Measurements from ENCODE around the gene PMM1.
A peak's percentile ranks its signal among the peaks of the same experiment; 100 is the strongest.
"Not testable (repeated sequence)": the region's sequence is repeated elsewhere in the genome, so short reads cannot be mapped to it uniquely, and the experiment has no call there.

Gene PMM1

GRCh38 chr22:41597635-41597953 lies 8.0 kb upstream of the PMM1 start:
- DNase-seq (ENCODE audit: low spot score), result no peak
- no peak for FAIRE-seq

GRCh38 chr22:41596776-41597634 lies 7.4 kb upstream of the PMM1 start:
- no peak for FAIRE-seq
- no peak for DNase-seq (ENCODE audit: low spot score)

GRCh38 chr22:41595703-41596102 lies 6.1 kb upstream of the PMM1 start:
- no peak for FAIRE-seq
- no peak for DNase-seq (ENCODE audit: low spot score)

GRCh38 chr22:41593336-41593960 lies 3.8 kb upstream of the PMM1 start:
- not testable (repeated sequence) for FAIRE-seq; DNase-seq (ENCODE audit: low spot score)

GRCh38 chr22:41587347-41587723 lies 2.3 kb downstream of the PMM1 start:
- no peak for FAIRE-seq
- no peak for DNase-seq (ENCODE audit: low spot score)

GRCh38 chr22:41585898-41586297 lies 3.7 kb downstream of the PMM1 start:
- DNase-seq (ENCODE audit: low spot score) (no peak), FAIRE-seq (no peak)

GRCh38 chr22:41584881-41585280 lies 4.8 kb downstream of the PMM1 start:
- FAIRE-seq, result no peak

GRCh38 chr22:41582694-41583093 lies 6.9 kb downstream of the PMM1 start:
- DNase-seq (ENCODE audit: low spot score) (no peak), FAIRE-seq (no peak)

More at GRCh38 chr22:41584881-41585280, 4.8 kb downstream of the PMM1 start:
- no peak for DNase-seq (ENCODE audit: low spot score)

- FAIRE-seq (no peak), DNase-seq (ENCODE audit: low spot score) (no peak)
These were observed 9.7 kb downstream of the PMM1 start for GRCh38 chr22:41579997-41580355.

- DNase-seq (ENCODE audit: low spot score) (no peak), FAIRE-seq (no peak)
These were observed 10.2 kb downstream of the PMM1 start for GRCh38 chr22:41579297-41579996.

GRCh38 chr22:41578818-41579217 lies 10.8 kb downstream of the PMM1 start:
- no peak for FAIRE-seq
- no peak for DNase-seq (ENCODE audit: low spot score)

- FAIRE-seq (no peak), DNase-seq (ENCODE audit: low spot score) (no peak)
These were observed 11.5 kb downstream of the PMM1 start for GRCh38 chr22:41578114-41578513.

- DNase-seq (ENCODE audit: low spot score) (peak; percentile 41), FAIRE-seq (no peak)
These were observed 12.8 kb downstream of the PMM1 start for GRCh38 chr22:41576877-41577276.

GRCh38 chr22:41575533-41575932 lies 14.1 kb downstream of the PMM1 start:
- no peak for FAIRE-seq

GRCh38 chr22:41574847-41575381 lies 14.7 kb downstream of the PMM1 start:
- no peak for FAIRE-seq
- peak; percentile 66 for DNase-seq (ENCODE audit: low spot score)

More at GRCh38 chr22:41575533-41575932, 14.1 kb downstream of the PMM1 start:
- DNase-seq (ENCODE audit: low spot score), result no peak

- FAIRE-seq (no peak), DNase-seq (ENCODE audit: low spot score) (no peak)
These were observed 16.0 kb downstream of the PMM1 start for GRCh38 chr22:41573677-41574076.

GRCh38 chr22:41572305-41572704 lies 17.3 kb downstream of the PMM1 start:
- not testable (repeated sequence) for FAIRE-seq; DNase-seq (ENCODE audit: low spot score)

GRCh38 chr22:41571786-41572185 lies 17.9 kb downstream of the PMM1 start:
- DNase-seq (ENCODE audit: low spot score), result no peak
- no peak for FAIRE-seq

GRCh38 chr22:41570221-41570620 lies 19.4 kb downstream of the PMM1 start:
- no peak for DNase-seq (ENCODE audit: low spot score)
- FAIRE-seq, result no peak

- no peak for FAIRE-seq
These were observed 20.8 kb downstream of the PMM1 start for GRCh38 chr22:41568811-41569210.

GRCh38 chr22:41567512-41567768 lies 22.2 kb downstream of the PMM1 start:
- no peak for DNase-seq (ENCODE audit: low spot score)
- no peak for FAIRE-seq

More at GRCh38 chr22:41568811-41569210, 20.8 kb downstream of the PMM1 start:
- no peak for DNase-seq (ENCODE audit: low spot score)

- DNase-seq (ENCODE audit: low spot score), result peak; percentile 82
- peak; percentile 83 for FAIRE-seq
These were observed 24.1 kb downstream of the PMM1 start for GRCh38 chr22:41565403-41566054.

Data from RCC 7860 (cell line).